HEK293 (cell line): ENCODE results near the gene SP6.
A peak's percentile ranks its signal among the peaks of the same experiment; 100 is the strongest.

ENCODE experiments used
- CTCF ChIA-PET: fragments of 350-600 bp; formaldehyde crosslinking; extraction: SDS; loops from one replicate; lab custom pipeline; 2021; ENCODE audit warnings: antibody characterized with exemption; lab: Yijun Ruan, JAX
- POLR2A ChIA-PET: fragments of 300-600 bp; formaldehyde crosslinking; extraction: SDS; loops from one replicate; lab custom pipeline; 2020; ENCODE audit warnings: antibody characterized with exemption, inconsistent platforms; lab: Yijun Ruan, JAX
- H3K27ac ChIP-seq: fragments of 200-500 bp; sonication (Bioruptor generic); 2 replicates; pipeline ENCODE4 v1.5.1; 2014; ENCODE audit warnings: low read depth, low read length, control low read depth, inconsistent platforms; ENCODE audit errors: extremely low read depth
- H3K36me3 ChIP-seq, 2 experiments: fragments of 200-500 bp in 1 of 2; sonication (Bioruptor generic) in 1 of 2; 1 replicate in 1 of 2; 2 replicates in 1 of 2; pipeline ENCODE4 v1.5.1; 2014 to 2017; ENCODE audit warnings: inconsistent platforms in 2 of 2, low read length in 2 of 2; ENCODE audit not compliant: control insufficient read depth in 2 of 2, insufficient read depth in 1 of 2
- H3K4me1 ChIP-seq: fragments of 200-500 bp; sonication (Bioruptor generic); 2 replicates; pipeline ENCODE4 v1.5.1; 2014; ENCODE audit warnings: mild to moderate bottlenecking, low read length, inconsistent platforms; ENCODE audit not compliant: control insufficient read depth, insufficient read depth
- H3K4me3 ChIP-seq: 2 replicates; pipeline ENCODE4 v1.5.1; 2011; ENCODE audit warnings: low read depth, mild to moderate bottlenecking, control low read depth, low read length, moderate library complexity
- H3K9me3 ChIP-seq: fragments of 200-500 bp; sonication (Bioruptor generic); 2 replicates; pipeline ENCODE4 v1.5.1; 2014; ENCODE audit warnings: low read depth, low read length, inconsistent platforms; ENCODE audit not compliant: control insufficient read depth, insufficient read depth
- CTCF ChIP-seq: fragments of 450-650 bp; formaldehyde crosslinking; IDR thresholded peaks from 2 replicates; pipeline ENCODE4 v1.5.1; 2016; ENCODE audit warnings: missing biosample characterization, missing genetic modification characterization
- IKZF3 ChIP-seq: fragments of 450-650 bp; IDR thresholded peaks from 2 replicates; pipeline ENCODE4 v1.5.0; 2018; ENCODE audit warnings: missing biosample characterization, mild to moderate bottlenecking, missing genetic modification characterization, moderate library complexity
- INSM2 ChIP-seq: fragments of 450-650 bp; formaldehyde crosslinking; IDR thresholded peaks from 2 replicates; pipeline ENCODE4 v1.5.1; 2016; ENCODE audit warnings: missing biosample characterization, missing genetic modification characterization
- MZF1 ChIP-seq: fragments of 450-650 bp; formaldehyde crosslinking; IDR thresholded peaks from 2 replicates; pipeline ENCODE4 v1.5.1; 2017; ENCODE audit warnings: missing biosample characterization, missing genetic modification characterization, borderline replicate concordance
- SALL2 ChIP-seq: fragments of 450-650 bp; formaldehyde crosslinking; IDR thresholded peaks from 2 replicates; pipeline ENCODE4 v1.5.0; 2017; ENCODE audit warnings: missing biosample characterization, mild to moderate bottlenecking, missing genetic modification characterization, borderline replicate concordance
- YY1 ChIP-seq: fragments of 450-650 bp; formaldehyde crosslinking; IDR thresholded peaks from 2 replicates; pipeline ENCODE4 v1.5.1; 2018; ENCODE audit warnings: missing biosample characterization, missing genetic modification characterization
- ZNF114 ChIP-seq: fragments of 450-650 bp; formaldehyde crosslinking; IDR thresholded peaks from 2 replicates; pipeline ENCODE4 v1.5.0; 2017; ENCODE audit warnings: missing biosample characterization, missing genetic modification characterization
- ZNF155 ChIP-seq: fragments of 450-650 bp; formaldehyde crosslinking; IDR thresholded peaks from 2 replicates; pipeline ENCODE4 v1.5.1; 2016; ENCODE audit warnings: missing biosample characterization, missing genetic modification characterization
- ZNF157 ChIP-seq: fragments of 450-650 bp; formaldehyde crosslinking; IDR thresholded peaks from 2 replicates; pipeline ENCODE4 v1.5.1; 2016; ENCODE audit warnings: missing biosample characterization, missing genetic modification characterization
- ZNF19 ChIP-seq: fragments of 450-650 bp; formaldehyde crosslinking; IDR thresholded peaks from 2 replicates; pipeline ENCODE4; 2016; ENCODE audit warnings: missing biosample characterization, missing genetic modification characterization, low read depth
- ZNF2 ChIP-seq: fragments of 450-650 bp; formaldehyde crosslinking; IDR thresholded peaks from 2 replicates; pipeline ENCODE4 v1.5.1; 2016; ENCODE audit warnings: missing biosample characterization, missing genetic modification characterization
- ZNF521 ChIP-seq: fragments of 450-650 bp; formaldehyde crosslinking; IDR thresholded peaks from 2 replicates; pipeline ENCODE4 v1.5.1; 2017; ENCODE audit warnings: missing biosample characterization, mild to moderate bottlenecking, missing genetic modification characterization
- ZNF677 ChIP-seq: fragments of 450-650 bp; IDR thresholded peaks from 2 replicates; pipeline ENCODE4 v1.5.0; 2018; ENCODE audit warnings: missing biosample characterization, mild to moderate bottlenecking, missing genetic modification characterization, moderate library complexity
- TF ChIP-seq, protein P1 (sequence below): fragments of 450-650 bp; formaldehyde crosslinking; IDR thresholded peaks from 2 replicates; pipeline ENCODE4 v1.5.1; 2016; ENCODE audit warnings: missing biosample characterization, missing genetic modification characterization

The SP6 gene

DNA sequence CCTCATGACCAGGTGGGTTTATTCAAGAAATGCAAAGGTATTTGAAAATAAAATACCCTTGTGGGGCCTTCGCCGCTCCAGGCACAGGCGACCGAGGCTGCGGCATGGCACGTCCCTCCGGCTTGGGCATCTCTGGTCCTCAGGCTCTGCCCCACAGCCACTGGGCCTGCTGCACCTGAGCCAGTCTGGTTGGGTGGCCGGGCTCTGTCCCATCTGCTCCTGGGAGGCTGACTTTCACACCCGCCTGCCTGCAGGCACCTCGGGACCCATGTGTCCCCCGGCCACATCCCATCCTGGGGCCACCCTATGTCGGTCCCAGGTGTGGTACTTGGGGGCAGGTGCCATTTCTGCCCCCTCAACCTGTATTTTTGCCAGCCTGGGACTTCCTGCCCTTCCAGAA, 50.3 kb downstream of the SP6 start:
- no peak for TF ChIP-seq SALL2 (tag by site-specific recombination)
- TF ChIP-seq ZNF2 (tag by site-specific recombination) = no peak
- TF ChIP-seq INSM2 (tag by site-specific recombination) = no peak
- TF ChIP-seq CTCF (tag by site-specific recombination) = no peak
- no peak for TF ChIP-seq IKZF3 (tag by site-specific recombination)
- no peak for TF ChIP-seq ZNF19 (tag by site-specific recombination)
- no peak for TF ChIP-seq YY1
- no peak for TF ChIP-seq ZNF114 (tag by site-specific recombination)
- TF ChIP-seq MZF1 (tag by site-specific recombination) = no peak
- no peak for TF ChIP-seq ZNF155 (tag by site-specific recombination)
- no peak for TF ChIP-seq ZNF521 (tag by site-specific recombination)
- TF ChIP-seq ZNF157 = no peak
- POLR2A ChIA-PET = interaction anchor here (1.3 kb wide), 1 partner anchor 31 kb away, joined by 3 read pairs; the partner anchor contains the start of genes LRRC46 and MRPL10
- Histone ChIP-seq H3K4me3 (no peak overlapping the region), H3K4me1 (no peaks in the 10 kb centered on the region), H3K36me3 (no peaks in the 10 kb centered on the region), H3K27ac (no peak overlapping the region), H3K9me3 (no peaks in the 10 kb centered on the region)
- CTCF ChIA-PET = interaction anchor here (1.0 to 1.6 kb wide), 4 partner anchors 9 to 113 kb away, joined by 4 to 6 read pairs (median 4); partner anchors contain the start of gene OSBPL7

GRCh38 chr17:47797797-47798196, 53.2 kb downstream of the SP6 start:
- POLR2A ChIA-PET = no interaction called here
- H3K4me3 ChIP-seq = no peak overlapping the region
- CTCF ChIA-PET = interaction anchor here (1.0 kb wide), 1 partner anchor 20 kb away, joined by 3 read pairs; no protein-coding TSS in a partner anchor
- TF ChIP-seq ZNF677 (tag by site-specific recombination) = no peak
- TF ChIP-seq, protein P1, sequence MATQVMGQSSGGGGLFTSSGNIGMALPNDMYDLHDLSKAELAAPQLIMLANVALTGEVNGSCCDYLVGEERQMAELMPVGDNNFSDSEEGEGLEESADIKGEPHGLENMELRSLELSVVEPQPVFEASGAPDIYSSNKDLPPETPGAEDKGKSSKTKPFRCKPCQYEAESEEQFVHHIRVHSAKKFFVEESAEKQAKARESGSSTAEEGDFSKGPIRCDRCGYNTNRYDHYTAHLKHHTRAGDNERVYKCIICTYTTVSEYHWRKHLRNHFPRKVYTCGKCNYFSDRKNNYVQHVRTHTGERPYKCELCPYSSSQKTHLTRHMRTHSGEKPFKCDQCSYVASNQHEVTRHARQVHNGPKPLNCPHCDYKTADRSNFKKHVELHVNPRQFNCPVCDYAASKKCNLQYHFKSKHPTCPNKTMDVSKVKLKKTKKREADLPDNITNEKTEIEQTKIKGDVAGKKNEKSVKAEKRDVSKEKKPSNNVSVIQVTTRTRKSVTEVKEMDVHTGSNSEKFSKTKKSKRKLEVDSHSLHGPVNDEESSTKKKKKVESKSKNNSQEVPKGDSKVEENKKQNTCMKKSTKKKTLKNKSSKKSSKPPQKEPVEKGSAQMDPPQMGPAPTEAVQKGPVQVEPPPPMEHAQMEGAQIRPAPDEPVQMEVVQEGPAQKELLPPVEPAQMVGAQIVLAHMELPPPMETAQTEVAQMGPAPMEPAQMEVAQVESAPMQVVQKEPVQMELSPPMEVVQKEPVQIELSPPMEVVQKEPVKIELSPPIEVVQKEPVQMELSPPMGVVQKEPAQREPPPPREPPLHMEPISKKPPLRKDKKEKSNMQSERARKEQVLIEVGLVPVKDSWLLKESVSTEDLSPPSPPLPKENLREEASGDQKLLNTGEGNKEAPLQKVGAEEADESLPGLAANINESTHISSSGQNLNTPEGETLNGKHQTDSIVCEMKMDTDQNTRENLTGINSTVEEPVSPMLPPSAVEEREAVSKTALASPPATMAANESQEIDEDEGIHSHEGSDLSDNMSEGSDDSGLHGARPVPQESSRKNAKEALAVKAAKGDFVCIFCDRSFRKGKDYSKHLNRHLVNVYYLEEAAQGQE (tag by site-specific recombination) = peak; percentile 93
- TF ChIP-seq, all 188 proteins: peak for 1
- H3K27ac ChIP-seq = no peak overlapping the region
- no peaks in the 10 kb centered on the region for H3K9me3 ChIP-seq
- H3K4me1 ChIP-seq = no peaks in the 10 kb centered on the region
- no peaks in the 10 kb centered on the region for H3K36me3 ChIP-seq
